NCI-H748 (cell line): Measurements from ENCODE around the gene XK.

ENCODE experiments used
- DNase-seq: peaks from one replicate; lab custom pipeline; 2025; ENCODE audit not compliant: unreplicated experiment; lab: John Stamatoyannopoulos, UW

The XK gene

DNA sequence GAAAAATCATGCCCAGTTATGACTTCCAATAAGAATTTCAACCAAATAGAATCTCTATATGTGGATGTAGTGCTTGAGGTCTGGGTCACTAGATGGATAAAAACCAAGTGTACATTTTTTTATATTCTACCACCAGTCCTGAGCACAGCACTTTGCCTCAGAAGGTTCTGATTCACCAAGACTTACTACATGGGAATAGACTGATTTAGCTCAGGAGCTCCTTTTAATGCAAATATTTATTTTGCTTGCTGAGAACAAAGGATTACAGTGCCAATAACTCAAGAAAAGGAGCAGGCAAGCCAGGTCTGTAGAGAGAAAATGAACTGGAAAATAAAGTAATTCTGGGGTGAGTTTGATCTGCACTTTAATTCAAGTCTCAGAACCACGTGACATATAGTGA is 6.4 kb upstream of the XK start:
- no peak for DNase-seq

DNA sequence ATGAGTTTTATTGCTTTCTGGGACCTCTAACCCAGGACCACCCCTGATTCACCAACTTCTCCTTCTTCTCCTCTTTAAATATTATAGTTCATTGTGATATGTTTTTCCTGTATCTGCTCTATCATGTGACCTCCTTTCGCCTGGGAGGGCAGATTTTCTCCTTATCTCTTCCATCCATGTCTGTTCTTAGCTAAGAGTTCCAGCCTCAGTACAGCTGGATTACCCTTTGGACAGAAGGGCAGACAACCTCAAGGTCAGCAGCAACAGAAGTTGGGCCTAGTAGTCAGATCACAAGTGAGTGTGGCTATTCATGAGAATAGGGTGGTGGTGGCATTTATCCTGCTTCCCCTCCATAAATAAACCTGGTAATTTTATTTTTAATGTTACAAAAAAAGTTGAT is 5.7 kb upstream of the XK start:
- DNase-seq = no peak

DNA sequence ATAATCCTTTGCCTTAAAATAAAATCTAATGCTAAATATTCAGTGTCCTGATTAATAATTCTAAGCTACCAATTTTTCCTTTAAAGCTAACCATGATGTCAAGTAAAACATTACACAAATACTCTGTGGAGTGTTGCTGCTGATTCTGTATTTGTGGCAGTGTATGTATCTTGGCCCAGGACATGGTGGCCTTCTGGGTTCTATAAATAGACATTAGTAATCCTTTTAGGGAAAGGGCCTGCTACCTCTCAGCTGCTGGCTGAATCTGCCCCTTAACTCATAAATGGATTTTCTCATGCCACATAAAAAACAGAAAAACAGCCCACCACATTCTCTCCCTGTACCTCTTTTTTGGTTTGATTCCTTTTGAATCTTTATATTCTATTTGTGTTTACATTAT is 1.2 kb upstream of the XK start:
- DNase-seq = no peak

DNA sequence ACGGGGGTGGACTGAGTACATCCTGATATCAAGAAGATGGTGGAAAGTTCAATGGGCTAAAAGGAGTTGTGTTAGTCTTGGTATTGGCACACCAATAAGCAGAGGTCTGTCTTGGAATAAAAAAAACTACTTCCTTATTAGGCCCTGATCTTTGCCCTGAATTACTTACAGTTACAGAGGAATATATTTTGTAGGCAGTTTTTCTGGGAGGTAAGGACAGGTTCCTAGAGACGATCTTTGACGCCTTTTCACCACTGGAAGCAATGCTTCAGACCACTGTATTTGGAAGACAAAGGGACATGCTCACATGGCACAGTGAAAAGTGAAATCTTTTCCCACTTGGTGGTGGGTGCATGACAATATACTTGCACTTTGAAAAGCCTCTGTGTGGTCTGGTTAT is 618 bp upstream of the XK start:
- DNase-seq = no peak

DNA sequence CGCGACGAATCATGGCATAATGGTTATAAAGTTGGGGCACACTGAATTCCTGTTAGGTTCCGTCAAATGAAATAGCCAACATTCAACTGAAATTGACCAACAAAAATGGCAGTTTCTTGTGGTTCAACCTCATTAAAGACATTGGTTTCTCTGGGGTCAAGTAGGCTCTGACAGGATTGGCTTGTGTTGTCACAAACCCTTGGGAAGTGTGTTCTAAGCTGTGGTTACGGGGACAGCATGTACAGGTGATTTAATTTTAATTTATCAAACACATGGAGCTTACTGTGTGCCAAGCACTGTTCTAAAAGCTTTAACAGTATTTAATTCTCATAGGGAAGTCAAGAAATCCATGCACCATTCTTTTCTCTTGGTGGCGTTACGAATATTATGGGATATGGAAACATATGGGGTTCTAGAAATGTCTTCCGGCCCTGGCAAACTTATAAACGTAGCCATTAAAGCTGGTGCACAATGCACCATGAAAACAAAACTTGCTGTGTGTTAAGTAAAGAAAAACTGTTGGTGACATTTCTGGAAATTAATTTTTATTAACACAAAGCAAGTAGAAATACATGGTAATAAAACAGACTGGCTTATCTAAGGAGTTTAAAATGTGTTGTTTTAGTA is 891 bp downstream of the XK start:
- DNase-seq = no peak

DNA sequence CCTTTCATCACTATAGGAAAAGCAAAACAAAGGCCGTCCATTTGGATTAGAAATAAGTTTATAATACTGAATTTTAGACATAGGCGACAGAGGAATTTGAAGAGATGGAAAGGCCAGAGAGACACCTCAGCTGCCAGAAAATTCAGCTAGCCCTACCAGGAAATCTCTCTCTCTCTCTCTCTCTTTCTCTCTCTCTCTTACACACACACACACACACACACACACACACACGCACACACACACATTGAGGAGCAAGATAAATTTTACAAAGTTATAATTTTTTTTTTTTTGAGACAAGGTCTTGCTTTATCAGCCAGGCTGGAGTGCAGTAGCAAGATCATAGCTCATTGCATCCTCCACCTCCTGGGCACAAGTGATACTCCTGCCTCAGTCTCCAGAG is 1.4 kb downstream of the XK start:
- no peak for DNase-seq

DNA sequence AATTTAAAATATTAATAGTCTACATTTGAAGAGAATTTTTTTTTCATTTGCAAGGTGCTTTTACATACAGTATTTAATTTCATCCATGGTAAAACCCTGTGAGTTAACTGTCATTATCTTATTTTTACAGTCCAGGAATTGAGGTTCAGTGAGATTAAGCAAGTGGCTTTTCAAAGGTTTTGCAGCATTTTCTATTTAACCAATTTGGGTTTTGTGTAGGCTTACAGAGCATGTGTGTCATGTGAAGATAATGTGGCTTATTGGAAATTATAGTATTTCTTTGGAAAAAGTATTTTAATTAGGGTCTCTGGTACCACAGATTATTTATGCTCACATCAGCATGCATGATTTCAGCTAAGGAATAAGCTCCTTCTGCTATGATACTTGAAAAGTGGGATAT is 4.5 kb downstream of the XK start:
- DNase-seq = no peak

DNA sequence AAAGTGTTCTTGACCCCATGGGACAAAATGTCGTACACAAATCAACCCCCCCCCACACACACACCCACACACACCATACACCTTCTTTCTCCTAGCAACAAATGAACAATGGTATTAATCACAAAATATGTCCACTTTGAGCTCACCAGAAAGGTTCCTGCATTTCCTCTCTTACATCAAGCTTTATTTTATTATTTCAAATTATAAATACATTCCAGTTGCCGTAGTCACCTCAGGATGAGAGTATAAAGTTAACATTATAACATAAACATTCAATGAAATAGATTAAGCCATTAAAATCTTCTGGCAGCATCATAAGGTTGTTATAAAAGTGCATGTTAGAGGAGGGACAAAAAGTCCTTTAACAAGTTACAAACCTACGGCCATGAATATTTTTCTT is 7.3 kb downstream of the XK start:
- DNase-seq = no peak

DNA sequence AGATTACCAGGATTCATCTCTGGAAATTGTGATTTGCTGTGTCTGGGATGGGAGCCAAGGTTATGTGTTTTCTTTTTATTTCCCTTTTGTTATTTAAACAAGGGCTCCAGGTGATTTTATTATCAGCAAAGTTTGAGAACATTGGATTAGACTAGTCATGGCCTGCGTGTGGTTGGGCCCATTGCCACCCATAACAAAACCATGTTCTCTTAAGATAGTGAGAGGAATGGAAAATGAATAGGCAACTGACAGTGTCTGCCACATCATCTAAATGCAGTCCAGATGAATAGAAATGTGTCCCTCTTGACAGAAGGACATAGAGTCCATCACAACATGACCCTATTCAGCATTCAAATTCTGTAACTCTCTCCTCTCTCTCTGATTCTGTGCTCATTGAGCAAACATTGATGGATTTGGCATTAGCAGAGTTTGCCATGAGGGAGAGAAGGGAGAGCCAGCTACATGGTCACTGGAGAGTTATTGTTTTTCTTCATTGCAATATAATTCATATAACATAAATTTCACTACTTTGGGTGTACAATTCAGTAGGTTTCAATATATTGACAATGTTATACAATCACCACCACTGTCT is 11.7 kb downstream of the XK start:
- no peak for DNase-seq

DNA sequence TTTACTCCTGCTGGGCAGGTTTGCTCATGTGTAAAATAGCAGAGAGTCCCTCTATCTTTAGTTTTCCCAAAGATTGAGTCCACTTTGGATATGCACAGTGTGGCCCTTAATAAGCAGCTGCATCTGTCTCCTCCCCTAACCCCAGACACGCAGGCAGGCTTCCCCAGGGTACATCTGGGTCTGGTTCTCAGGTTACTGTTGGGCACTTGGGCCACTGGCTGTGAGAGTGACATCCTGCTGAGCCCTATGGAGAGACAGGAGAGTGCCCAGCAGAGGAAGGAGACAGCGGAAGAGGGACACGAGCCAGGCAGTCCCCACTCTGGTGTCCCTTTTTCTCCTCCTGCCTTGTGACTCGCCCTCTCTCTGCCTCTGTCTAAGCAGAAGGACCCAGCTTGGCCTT is 16.0 kb downstream of the XK start:
- DNase-seq = no peak

DNA sequence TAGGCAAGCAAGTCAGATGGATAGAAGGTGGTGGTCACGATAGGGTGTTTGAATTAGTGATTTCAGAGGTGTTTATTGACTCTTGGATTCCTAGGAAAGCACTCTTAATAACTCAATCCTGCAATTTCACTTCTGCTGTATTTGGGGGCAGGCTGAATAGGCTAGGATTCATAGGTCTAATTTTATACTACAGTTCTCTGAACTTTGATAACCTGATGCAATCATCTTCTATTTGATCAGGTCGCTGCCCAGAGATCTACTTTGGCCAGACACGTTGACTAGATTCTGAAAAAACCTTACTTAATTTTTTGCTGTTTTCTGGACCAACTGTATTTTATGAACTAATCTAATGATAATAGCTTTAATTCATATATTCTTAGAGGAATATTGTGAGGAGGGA is 26.4 kb downstream of the XK start:
- no peak for DNase-seq

DNA sequence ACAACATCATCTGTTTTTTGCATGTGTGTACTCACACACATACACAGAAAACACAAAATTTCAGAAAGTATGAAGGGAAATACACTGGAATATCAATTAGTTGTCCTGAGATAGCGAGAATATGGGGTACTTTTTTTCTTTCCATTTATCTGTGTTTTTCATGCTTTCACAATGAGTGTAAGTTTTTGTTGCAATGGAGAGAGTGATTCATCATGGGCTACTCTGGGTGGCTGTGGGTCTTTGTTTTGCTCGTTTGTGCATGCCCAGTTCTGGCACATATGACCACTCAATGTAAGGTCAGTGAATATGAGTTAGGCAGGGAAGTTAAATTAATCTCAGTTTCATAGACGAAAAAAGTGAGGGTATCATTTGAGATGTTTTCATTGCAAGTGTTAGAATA is 26.9 kb downstream of the XK start:
- DNase-seq = no peak

DNA sequence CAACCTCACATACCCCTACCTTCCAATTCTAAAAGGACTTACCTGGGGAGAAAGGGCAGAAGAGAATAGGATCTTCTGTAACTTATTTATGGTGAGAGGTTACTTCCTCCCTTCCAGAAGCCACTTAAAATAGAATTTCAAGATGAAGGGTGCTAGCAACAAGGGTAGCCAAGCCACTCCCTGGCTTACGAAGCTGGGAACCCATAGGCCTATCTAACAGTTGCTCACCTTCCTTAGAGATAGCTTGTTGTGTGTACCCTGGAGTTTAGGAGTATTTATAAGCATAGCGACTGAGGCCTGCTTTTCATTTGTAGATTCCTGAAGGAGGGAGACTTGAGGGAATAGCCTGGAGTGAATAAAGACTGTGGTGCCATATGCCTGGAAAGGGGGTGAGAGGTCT is 28.9 kb downstream of the XK start:
- no peak for DNase-seq

DNA sequence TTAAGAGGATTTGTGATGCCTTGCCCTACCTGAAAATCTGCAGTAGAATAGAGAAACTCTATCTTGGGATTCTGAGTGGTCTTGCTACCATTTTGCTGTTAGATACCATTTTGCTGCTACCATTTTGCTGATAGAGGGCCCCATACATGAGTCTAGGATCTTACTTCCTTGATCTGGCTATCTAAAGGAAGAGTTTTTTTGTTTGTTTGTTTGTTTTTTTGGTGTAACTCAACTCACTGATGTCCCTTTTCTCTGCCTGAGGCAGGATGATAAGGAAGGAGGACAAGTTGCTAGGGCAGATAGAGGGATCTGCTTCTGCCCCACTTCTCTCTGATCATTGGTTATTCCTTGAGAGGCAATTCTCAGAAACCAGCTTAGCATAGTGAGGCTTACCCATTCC is 31.0 kb downstream of the XK start:
- DNase-seq = no peak

DNA sequence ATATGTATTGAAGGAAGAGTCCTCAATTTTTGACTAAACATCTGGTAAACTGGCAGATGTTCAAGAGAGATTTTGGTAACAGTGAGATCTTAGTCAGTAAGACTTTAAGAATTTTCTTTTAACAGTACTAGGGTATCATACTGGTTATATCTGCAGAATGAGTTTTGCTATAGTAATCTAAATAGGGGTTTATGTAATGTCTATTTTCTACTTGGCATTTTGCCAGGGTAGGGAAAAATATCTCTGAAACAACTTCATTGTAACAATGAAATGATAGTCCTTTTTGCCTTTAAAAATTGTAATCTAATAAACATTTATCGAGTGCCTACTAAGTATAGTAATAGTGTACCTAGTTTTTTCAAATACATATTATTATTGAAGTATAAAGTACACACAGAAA is 32.1 kb downstream of the XK start:
- DNase-seq = no peak

DNA sequence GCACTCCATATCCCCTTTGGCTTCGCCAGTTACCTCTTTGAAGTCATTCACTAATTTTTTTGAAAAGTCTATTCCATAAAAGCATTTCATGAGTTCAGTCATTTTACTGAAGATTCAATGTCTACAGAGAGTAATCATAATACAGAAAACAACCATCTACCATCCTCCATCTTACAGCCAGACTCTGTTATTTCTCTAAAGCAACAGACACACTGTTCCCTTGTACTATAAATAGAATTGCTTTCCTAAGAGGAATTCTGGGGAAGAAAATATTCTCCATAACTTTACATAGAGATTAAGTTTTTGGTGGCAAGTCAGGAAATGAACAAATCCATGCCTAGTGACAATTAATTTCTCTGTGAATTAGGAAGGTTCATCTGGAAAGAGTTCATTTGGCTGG is 37.0 kb downstream of the XK start:
- DNase-seq = no peak

DNA sequence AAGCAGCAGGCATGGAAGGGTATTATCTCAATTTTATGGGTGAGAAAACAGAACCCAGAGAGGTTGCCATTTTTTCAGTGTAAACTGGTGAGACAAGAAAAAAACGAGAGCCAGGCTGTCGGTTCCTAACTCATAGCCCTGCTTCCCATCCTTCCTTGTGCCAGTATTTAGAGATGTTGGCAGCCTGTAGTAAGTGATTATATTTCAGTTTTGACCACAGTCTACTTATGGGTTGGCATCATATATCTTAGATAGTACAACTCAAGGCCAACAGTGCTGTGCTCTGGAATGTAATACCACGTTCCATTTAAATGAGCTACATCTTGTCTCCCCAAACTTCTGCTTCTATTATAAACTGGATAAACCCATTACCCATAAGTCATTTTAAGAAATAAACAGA is 40.8 kb downstream of the XK start:
- DNase-seq = no peak

DNA sequence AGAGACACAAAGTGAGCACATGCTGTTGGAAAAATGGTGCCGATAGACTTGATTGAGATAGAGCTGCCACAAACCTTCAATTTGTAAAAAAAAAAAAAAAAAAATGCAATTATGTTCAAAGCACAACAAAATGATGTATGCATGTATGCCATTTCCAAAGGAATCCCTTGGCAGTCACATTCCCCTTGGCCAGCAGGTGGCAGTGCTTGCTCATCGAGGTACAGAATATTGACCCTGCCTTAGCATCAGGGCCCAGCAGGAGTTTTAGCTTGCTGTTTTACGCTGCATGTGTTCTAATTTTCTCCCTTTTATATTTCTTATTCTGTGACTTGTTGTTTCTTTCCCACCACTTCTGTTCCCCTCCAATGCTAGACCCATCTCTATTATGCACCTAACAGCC is 59.8 kb downstream of the XK start:
- peak; percentile 47 for DNase-seq

DNA sequence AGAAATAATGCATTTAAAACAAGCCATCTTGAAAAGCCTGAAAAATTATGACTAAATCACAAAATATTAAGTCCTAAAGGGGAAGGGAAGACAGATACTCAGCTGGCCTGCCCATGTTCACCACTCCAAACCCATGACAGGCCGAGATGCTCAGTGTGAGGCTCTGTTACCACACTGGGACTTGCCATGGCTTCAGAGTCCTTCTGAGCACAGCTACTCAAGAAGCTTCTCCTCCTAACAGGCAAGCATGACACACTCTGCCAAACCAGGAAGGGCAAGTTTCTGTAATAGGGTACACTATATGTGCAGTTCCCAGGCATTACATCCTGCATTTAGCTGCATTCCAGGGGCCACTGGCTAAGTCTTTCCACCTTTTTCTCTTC is 60.2 kb downstream of the XK start:
- no peak for DNase-seq

DNA sequence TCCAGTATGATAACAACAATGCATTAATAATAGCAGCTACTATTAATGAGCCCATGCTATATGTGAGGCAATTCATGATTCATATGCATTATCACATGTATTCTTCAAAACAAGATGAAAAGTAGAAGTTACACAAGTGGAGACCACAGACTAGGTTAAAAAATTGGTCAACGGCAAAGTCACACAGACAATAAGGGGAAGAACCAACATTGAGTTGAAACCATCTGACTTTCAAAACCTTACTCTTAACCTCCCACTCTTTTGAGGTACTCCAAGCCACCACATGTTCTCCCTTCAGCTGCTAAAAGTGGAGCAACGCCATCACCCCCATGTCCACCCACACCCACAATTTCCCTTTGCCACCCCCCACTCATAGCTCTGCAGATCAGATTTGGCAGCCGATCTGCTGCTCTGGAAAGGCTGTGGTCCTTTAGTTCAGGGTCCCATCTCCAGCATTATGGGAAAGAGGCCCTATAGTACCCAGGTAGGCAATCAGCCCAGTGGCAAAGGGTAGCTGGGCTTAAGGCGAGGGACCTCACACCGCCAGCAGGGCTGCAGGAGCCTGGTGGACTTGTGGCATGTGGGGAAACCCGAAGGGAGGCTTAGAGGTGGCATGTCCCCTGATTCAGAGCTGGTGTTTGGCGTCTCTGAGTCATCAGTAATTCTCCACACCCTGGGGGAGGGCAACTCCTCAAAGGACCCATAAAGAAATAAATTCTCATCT is 60.8 kb downstream of the XK start:
- DNase-seq = no peak

DNA sequence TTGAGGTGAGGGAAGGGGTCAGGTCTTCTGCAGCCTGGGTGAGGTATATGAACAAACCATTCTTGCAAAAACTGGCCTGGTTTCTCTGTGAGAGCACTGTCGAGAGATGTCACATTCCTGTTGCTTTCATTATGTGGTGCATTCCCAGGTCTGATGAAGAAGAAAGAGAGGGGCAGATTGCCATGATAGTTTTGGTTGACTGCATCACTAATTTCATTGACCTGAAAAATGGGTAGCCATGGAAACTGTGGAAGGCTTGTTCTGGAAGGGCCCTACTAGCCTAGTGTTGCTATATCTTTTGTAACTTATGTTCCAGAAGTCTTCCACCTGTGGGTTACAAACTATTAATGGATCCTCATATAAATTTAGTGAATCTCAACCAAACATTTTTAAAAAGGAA is 61.4 kb downstream of the XK start:
- no peak for DNase-seq

DNA sequence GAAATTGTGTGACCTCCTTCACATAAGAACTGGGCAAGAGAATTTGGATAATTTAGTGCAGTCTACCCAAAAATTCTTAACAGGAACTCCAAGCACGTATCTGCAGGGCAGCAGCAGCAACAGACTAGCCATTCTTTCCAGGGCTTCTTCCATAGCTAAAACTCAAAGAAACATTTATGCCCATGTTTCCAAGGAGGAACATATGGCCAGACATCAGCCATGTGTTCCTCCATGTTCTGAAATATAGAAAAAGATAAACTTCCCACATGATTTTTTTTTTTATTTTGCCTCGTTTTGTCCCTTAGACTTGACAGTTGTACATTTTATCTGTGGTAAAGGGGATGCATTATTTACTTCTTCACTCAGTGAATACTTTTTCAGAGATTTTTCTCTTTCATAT is 66.7 kb downstream of the XK start:
- DNase-seq = no peak

DNA sequence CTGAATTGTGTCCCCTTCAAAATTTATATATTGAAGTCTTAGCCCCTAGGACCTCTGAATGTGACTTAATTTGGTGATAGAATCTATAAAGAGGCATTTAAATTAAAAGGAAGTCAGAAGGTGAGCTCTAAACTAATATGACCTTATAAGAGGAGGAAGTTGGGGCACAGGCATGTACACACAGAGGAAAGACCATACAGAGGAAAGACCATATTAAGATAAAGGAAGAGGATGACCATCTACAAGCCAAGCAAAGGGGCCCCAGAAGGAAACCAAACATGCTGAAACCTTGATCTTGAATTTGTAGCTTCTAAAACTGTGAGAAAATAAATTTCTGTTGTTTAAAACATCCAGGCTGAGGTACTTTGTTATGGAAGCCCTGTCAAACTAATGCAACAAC is 67.3 kb downstream of the XK start:
- no peak for DNase-seq
